Measurements from ENCODE around the gene CX3CR1. TPM values are rescaled to one million over a fixed set of nuclear protein-coding genes. Genes with fewer than 3 reads are reported as not detected.

CX3CR1 gene
- total RNA-seq, 1 donor from 2014 or later: 1.5 TPM

DNA sequence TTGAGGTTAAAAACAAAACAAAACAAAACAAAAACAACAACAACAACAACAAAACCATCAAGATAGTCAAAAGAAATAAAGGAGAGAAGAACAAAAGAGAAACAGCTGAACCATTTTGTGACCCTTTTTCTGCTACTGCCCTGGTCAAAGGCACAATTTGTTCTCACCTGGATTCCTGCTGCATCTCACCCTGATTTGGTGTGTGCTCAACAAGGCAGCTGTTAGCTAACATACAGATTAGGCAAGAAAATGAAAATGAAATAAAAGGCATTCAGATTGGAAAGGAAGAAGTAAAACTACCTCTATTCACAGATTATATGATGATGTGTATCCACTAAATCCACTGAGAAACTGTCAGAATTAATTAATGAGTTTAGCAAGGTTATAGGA is 58.7 kb downstream of the CX3CR1 start:
- DNase-seq: no peak

DNA sequence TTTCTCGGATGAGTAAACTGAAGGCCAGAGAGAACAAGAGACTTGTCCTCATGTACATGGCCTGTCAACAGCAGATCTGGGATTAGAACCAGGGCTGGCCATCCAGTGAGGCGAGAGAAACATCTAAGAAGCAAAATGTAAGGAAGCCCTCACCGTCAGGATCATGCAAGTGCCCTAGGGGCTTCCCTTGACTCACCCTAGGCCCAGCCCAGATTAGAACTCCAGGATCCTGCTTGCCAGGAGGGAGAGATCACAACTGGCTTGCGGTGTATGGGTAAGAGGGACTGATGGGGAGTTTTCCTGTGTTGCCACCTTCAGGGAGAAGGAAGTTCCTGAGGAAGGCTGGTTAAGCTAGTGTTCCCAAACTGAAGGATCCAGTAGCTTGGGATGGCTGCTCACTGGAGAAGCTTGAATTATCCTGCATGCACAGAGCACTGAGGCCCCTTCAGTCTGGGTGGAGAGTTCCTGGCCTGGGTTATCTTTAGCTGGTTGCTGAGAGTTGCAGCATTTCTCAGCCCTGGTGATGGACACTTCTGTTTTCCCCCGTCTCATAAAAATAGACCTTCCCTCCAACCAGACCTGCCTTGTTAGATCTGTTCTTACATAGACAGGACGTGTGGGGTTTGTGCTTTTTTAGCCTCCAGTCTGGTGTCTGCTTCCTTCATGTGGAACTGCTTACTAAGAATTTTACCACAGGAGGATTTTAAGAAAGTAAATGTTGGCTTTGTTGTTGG is 59.3 kb downstream of the CX3CR1 start:
- no peak for DNase-seq

DNA sequence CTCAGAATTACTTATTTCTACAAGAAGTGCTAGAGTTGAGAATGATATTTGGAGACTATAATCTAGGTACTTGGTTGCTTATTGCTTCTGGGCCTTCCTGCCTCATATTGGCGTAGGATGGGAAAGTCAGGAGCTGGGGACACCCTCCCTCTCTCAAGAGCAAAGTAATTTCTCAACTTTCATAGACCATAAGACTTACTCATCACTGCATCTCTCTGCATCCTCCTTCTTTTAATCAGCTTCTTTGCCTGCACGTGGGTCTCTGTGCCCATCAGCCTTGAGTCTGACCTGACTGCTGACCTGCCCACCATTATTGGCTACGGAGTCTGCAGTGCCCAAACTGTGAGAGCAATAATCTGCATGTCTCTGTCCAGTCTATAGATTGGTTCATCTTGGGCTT is 60.1 kb downstream of the CX3CR1 start:
- no peak for DNase-seq

DNA sequence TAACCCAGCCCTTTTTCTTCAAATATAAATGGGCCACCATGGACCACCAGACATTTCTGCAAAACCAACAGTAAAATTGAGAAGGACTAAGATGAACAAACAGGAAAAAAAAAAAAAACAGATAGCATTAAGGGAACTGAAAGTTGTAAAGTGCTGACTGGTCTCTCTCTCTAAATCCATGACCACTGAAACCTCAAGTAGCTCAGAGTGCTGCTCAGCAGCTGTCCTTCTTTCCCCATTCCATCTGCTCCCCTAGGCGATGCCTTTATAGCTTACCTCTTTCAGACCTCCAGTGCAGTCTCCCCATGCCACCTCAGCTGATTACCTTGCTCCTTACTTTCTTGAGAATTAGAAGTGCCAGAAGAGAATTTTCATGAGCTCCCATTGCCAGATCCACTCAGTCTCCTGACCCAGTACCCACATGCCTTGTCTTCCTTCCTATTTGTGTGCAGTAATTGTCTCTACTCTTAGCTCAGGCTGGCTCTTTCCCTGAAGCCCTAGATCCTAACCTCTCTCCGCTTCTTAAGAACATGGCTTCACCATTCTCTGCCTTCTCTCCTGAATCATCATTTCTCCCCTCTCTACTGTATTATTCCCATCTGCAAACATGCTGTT is 63.6 kb downstream of the CX3CR1 start:
- DNase-seq: no peak

DNA sequence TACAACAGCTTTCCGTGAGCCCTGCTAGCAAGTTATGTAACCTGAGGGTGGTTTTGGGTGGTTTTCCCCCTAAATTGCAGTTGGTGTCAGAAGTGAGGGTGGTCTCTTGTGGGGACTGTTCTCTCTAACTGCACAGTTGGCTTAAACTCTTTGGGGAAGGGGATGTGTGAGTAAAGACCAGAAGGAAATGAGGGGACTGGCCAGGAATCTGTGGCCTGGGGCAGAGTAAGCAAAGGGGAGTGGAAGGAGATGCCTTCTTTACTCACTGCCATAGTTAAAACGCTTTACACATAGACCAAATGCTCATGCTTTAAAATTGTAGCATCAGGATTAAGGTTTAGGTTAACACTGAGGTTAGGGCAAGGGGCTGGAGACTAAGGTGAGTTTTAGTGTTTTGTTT is 66.2 kb downstream of the CX3CR1 start:
- DNase-seq: no peak

Other genes with a start within 250 kb of the CX3CR1 start
- 1.9 TPM for gene SCN11A, start 228.1 kb downstream of the CX3CR1 start, total RNA-seq
- gene WDR48, start 228.0 kb downstream of the CX3CR1 start, total RNA-seq: 44.1 TPM
- 29.9 TPM for gene GORASP1, start 172.4 kb downstream of the CX3CR1 start, total RNA-seq
- 4.3 TPM for gene TTC21A, start 172.4 kb downstream of the CX3CR1 start, total RNA-seq
- gene CSRNP1, start 126.4 kb downstream of the CX3CR1 start, total RNA-seq: 27.8 TPM
- gene XIRP1, start 87.4 kb downstream of the CX3CR1 start, total RNA-seq: 11.8 TPM
- not detected for gene CCR8, start 49.7 kb upstream of the CX3CR1 start, total RNA-seq
- 13.2 TPM for gene SLC25A38, start 103.3 kb upstream of the CX3CR1 start, total RNA-seq
- 895 TPM for gene RPSA, start 126.7 kb upstream of the CX3CR1 start, total RNA-seq
- 0.10 TPM for gene MOBP, start 187.6 kb upstream of the CX3CR1 start, total RNA-seq